Vagina (tissue), 2 donors: ENCODE measurements around the gene ZNF567. TPM values are rescaled to one million over a fixed set of nuclear protein-coding genes. Genes with fewer than 3 reads are reported as not detected.

Experiments
- DNase-seq, 2 donors: peaks; one replicate each; pipeline ENCODE4 v3.0.0-alpha.2; 2017; ENCODE audit errors: extremely low spot score in 2 of 2
- H3K27ac ChIP-seq: fragments of 200-600 bp; sonication (generic); one replicate; pipeline ENCODE4 v1.5.1; 2019
- H3K27me3 ChIP-seq: fragments of 200-600 bp; sonication (generic); one replicate; pipeline ENCODE4 v1.5.1; 2019
- H3K36me3 ChIP-seq, 2 donors: fragments of 200-600 bp; sonication (generic); one replicate each; pipeline ENCODE4 v1.5.1; 2017 to 2019
- H3K4me1 ChIP-seq: fragments of 200-600 bp; sonication (generic); one replicate; pipeline ENCODE4 v1.5.1; 2019
- H3K4me3 ChIP-seq, 2 donors: fragments of 200-600 bp; sonication (generic); 1 replicate in 1 of 2; 2 replicates in 1 of 2; pipeline ENCODE4 v1.5.1; 2016 to 2019
- H3K9me3 ChIP-seq: fragments of 200-600 bp; sonication (generic); one replicate; pipeline ENCODE4 v1.5.1; 2019
- POLR2A ChIP-seq, 2 donors: fragments of 450-650 bp; IDR thresholded peaks; one replicate each; pipeline ENCODE4 v1.6.1; 2017; ENCODE audit warnings: antibody characterized with exemption in 2 of 2, mild to moderate bottlenecking in 2 of 2, moderate library complexity in 2 of 2
- POLR2AphosphoS5 ChIP-seq, 2 donors: sonication (generic); formaldehyde crosslinking; IDR thresholded peaks; one replicate each; pipeline ENCODE4 v1.9.0; 2017; ENCODE audit warnings: antibody characterized with exemption in 2 of 2, mild to moderate bottlenecking in 2 of 2, low read depth in 1 of 2; ENCODE audit not compliant: insufficient read depth in 1 of 2
- intact Hi-C: fragments of 100-400 bp; cut with DNase I; formaldehyde crosslinking; loops from one replicate; pipeline ENCODE4 v1.15.1; 2023
- total RNA-seq: library from RNA; depleted of rRNA; stranded (reverse); fragments of >200 nt; gene quantifications from one replicate; pipeline ENCODE4 v1.2.3, GENCODE V29; 2016
- TF ChIP-seq, protein P1 (sequence below), 3 experiments: fragments of 450-650 bp in 2 of 3; fragments of 200-600 bp in 1 of 3; sonication (generic) in 1 of 3; IDR thresholded peaks; one replicate each; pipeline ENCODE4 v1.5.1; 2017 to 2019; ENCODE audit warnings: antibody characterized with exemption in 3 of 3, mild to moderate bottlenecking in 2 of 3, moderate library complexity in 2 of 3

Gene ZNF567
- total RNA-seq, 1 donor from 2014 or later, result 8.3 TPM

DNA sequence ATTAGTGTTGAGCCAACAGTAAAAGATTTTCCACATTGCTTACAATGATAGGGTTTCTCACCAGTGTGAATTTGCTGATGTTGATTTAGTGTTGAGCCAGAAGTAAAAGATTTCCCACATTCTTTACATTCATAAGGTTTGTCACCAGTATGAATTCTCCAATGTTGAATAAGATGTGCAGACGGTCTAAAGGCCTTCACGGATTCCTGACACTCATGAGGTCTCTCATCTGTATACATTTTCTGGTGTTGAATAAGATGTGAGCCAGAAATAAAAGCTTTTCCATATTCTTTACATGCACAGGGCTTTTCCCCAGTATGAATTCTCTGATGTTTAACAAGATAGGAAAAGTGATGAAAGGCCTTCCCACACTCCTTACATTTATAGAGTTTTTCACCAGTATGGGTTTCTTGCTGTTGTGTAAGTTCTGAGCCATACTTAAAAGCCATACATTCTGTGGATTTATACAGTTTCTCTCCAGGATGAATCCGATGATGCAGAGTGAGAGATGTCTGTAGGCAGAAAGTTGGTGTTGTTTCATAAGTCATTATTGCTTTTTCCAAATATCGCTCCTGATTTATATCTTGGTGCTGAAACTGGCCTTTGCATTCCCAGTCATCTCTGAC lies 62.8 kb downstream of the ZNF567 start:
- intact Hi-C loops, result no loop called here
- peaks cover 0 to 93% of the 10 kb centered on the region in 2 donors for H3K36me3 ChIP-seq
- TF ChIP-seq POLR2A (IDR thresholded peaks at IDR 0.05) (no peak), POLR2AphosphoS5 (IDR thresholded peaks at IDR 0.05; ENCODE audit: insufficient read depth in 1 of 2, low read depth in 1 of 2) (no peak)
- TF ChIP-seq, protein P1, sequence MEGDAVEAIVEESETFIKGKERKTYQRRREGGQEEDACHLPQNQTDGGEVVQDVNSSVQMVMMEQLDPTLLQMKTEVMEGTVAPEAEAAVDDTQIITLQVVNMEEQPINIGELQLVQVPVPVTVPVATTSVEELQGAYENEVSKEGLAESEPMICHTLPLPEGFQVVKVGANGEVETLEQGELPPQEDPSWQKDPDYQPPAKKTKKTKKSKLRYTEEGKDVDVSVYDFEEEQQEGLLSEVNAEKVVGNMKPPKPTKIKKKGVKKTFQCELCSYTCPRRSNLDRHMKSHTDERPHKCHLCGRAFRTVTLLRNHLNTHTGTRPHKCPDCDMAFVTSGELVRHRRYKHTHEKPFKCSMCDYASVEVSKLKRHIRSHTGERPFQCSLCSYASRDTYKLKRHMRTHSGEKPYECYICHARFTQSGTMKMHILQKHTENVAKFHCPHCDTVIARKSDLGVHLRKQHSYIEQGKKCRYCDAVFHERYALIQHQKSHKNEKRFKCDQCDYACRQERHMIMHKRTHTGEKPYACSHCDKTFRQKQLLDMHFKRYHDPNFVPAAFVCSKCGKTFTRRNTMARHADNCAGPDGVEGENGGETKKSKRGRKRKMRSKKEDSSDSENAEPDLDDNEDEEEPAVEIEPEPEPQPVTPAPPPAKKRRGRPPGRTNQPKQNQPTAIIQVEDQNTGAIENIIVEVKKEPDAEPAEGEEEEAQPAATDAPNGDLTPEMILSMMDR (IDR thresholded peaks at IDR 0.05), result no peak
- no peak overlapping the region for H3K27ac ChIP-seq
- no peaks in the 10 kb centered on the region for H3K4me1 ChIP-seq
- no peak for DNase-seq
- peaks cover 80% of the 10 kb centered on the region for H3K9me3 ChIP-seq
- H3K4me3 ChIP-seq, result no peak overlapping the region
- H3K27me3 ChIP-seq, result no peaks in the 10 kb centered on the region

Other genes with a start within 250 kb of the ZNF567 start
- gene ZNF566, start 198.1 kb upstream of the ZNF567 start, total RNA-seq, result 11.3 TPM
- gene ZNF260, start 159.3 kb upstream of the ZNF567 start, total RNA-seq, result 6.4 TPM
- 6.4 TPM for gene ZNF529, start 114.3 kb upstream of the ZNF567 start, total RNA-seq
- 3.7 TPM for gene ZNF382, start 82.3 kb upstream of the ZNF567 start, total RNA-seq
- gene ZNF461, start 20.8 kb upstream of the ZNF567 start, total RNA-seq, result 8.8 TPM
- 2.2 TPM for gene ZNF850, start 85.2 kb downstream of the ZNF567 start, total RNA-seq
- gene ZNF790, start 150.8 kb downstream of the ZNF567 start, total RNA-seq, result 2.5 TPM
- gene ZNF345, start 163.3 kb downstream of the ZNF567 start, total RNA-seq, result 6.9 TPM
- 2.0 TPM for gene ZNF829, start 228.7 kb downstream of the ZNF567 start, total RNA-seq
- 4.4 TPM for gene ZNF568, start 228.7 kb downstream of the ZNF567 start, total RNA-seq